SJCRH30 (cell line): ENCODE measurements around the gene CDSN. TPM values are rescaled to one million over a fixed set of nuclear protein-coding genes. Genes with fewer than 3 reads are reported as not detected.
"Not testable (repeated sequence)": the region's sequence is repeated elsewhere in the genome, so short reads cannot be mapped to it uniquely, and the experiment has no call there.

ENCODE experiments used
- DNase-seq, 2 experiments: peaks; one replicate each; pipeline ENCODE4 v3.0.0-alpha.2; 2015 to 2020
- H3K27ac ChIP-seq: fragments of 250-450 bp; sonication (Bioruptor Pico); 2 replicates; pipeline ENCODE4 v1.5.1; 2020; ENCODE audit warnings: mild to moderate bottlenecking, moderate library complexity
- H3K27me3 ChIP-seq: fragments of 250-450 bp; sonication (Bioruptor Pico); 2 replicates; pipeline ENCODE4 v1.5.1; 2020; ENCODE audit warnings: mild to moderate bottlenecking, moderate library complexity
- H3K36me3 ChIP-seq: fragments of 250-450 bp; sonication (Bioruptor Pico); 2 replicates; pipeline ENCODE4 v1.5.1; 2020; ENCODE audit warnings: mild to moderate bottlenecking, moderate library complexity
- H3K4me1 ChIP-seq: fragments of 250-450 bp; sonication (Bioruptor Pico); 2 replicates; pipeline ENCODE4 v1.5.1; 2020; ENCODE audit warnings: mild to moderate bottlenecking, moderate library complexity
- H3K4me3 ChIP-seq: fragments of 250-450 bp; sonication (Bioruptor Pico); 2 replicates; pipeline ENCODE4 v1.5.1; 2020; ENCODE audit warnings: mild to moderate bottlenecking, moderate library complexity
- H3K9me3 ChIP-seq: fragments of 250-450 bp; sonication (Bioruptor Pico); replicated peaks from 2 replicates; pipeline ENCODE4 v1.5.1; 2020; ENCODE audit warnings: mild to moderate bottlenecking, moderate library complexity
- total RNA-seq: library from RNA; depleted of rRNA; stranded (reverse); fragments of >200 nt; shearing (Covaris generic); gene quantifications from 2 replicates; pipeline ENCODE4 v1.2.3, GENCODE V29; 2014; rRNA removed

CDSN gene
- total RNA-seq, 1 experiment from 2014 or later = 0.06 TPM

- not testable (repeated sequence) for DNase-seq, H3K4me1 ChIP-seq, H3K4me3 ChIP-seq, H3K9me3 ChIP-seq, H3K36me3 ChIP-seq, H3K27me3 ChIP-seq, H3K27ac ChIP-seq
Measured at GRCh38 chr6:31067028-31067427, 53.2 kb downstream of the CDSN start.

- Histone ChIP-seq H3K9me3 (no peaks in the 10 kb centered on the region; the same call in 1 of the 2 replicates), H3K4me1 (no peaks in the 10 kb centered on the region), H3K4me3 (no peak overlapping the region), H3K36me3 (no peaks in the 10 kb centered on the region), H3K27ac (no peak overlapping the region), H3K27me3 (no peaks in the 10 kb centered on the region)
- DNase-seq = no peak
Measured at GRCh38 chr6:31065556-31065955, 54.7 kb downstream of the CDSN start.

Other genes starting within 250 kb of the CDSN start
- 73.2 and 80.9 TPM in 2 replicates for gene DDR1, start 235.9 kb downstream of the CDSN start, total RNA-seq
- 15.1 and 24.2 TPM in 2 replicates for gene GTF2H4, start 212.2 kb downstream of the CDSN start, total RNA-seq
- gene VARS2, start 206.2 kb downstream of the CDSN start, total RNA-seq = 21.3 and 23.5 TPM in 2 replicates
- gene SFTA2, start 188.3 kb downstream of the CDSN start, total RNA-seq = not detected in 2 replicates
- gene MUCL3, start 179.5 kb downstream of the CDSN start, total RNA-seq = not detected in 2 replicates
- not detected in 2 replicates for gene MUC21, start 136.7 kb downstream of the CDSN start, total RNA-seq
- not detected in 2 replicates for gene MUC22, start 110.0 kb downstream of the CDSN start, total RNA-seq
- gene C6orf15, start 7.9 kb downstream of the CDSN start, total RNA-seq = 2.3 and 3.4 TPM in 2 replicates
- gene PSORS1C1, start 5.6 kb downstream of the CDSN start, total RNA-seq = 0.48 and 0.67 TPM in 2 replicates
- gene PSORS1C2, start 18.6 kb upstream of the CDSN start, total RNA-seq = not detected in 2 replicates
- gene CCHCR1, start 37.4 kb upstream of the CDSN start, total RNA-seq = 21.7 and 26.6 TPM in 2 replicates
- gene TCF19, start 38.1 kb upstream of the CDSN start, total RNA-seq = 22.7 and 26.8 TPM in 2 replicates
- 2.4 and 5.7 TPM in 2 replicates for gene POU5F1, start 50.2 kb upstream of the CDSN start, total RNA-seq
- 0.73 TPM in 1 of 2 replicates, not detected in the other for gene HLA-C, start 151.6 kb upstream of the CDSN start, total RNA-seq
- not detected in 2 replicates for gene HLA-B, start 236.7 kb upstream of the CDSN start, total RNA-seq